ENCODE data around the gene GOLGA6L2.
"Not testable (repeated sequence)": the region's sequence is repeated elsewhere in the genome, so short reads cannot be mapped to it uniquely, and the experiment has no call there.

GOLGA6L2 gene

GRCh38 chr15:23436421-23436820, 10.6 kb downstream of the GOLGA6L2 start:
- no peak for DNase-seq (ENCODE audit: low spot score)
- CTCF ChIA-PET: no interaction called here
- no peak for TF ChIP-seq CTCF (conservative IDR thresholded peaks at IDR 0.05; ENCODE audit: low read depth)

GRCh38 chr15:23434699-23435098, 12.3 kb downstream of the GOLGA6L2 start:
- POLR2A ChIA-PET (ENCODE audit: low non-redundant PET); CTCF ChIA-PET: not testable (repeated sequence)

More at GRCh38 chr15:23436421-23436820, 10.6 kb downstream of the GOLGA6L2 start:
- POLR2A ChIA-PET (ENCODE audit: low non-redundant PET): no interaction called here
- H3K27ac ChIP-seq: no peak overlapping the region

GRCh38 chr15:23425327-23425726, 21.7 kb downstream of the GOLGA6L2 start:
- DNase-seq (ENCODE audit: low spot score); POLR2A ChIA-PET (ENCODE audit: low non-redundant PET); H3K27ac ChIP-seq; CTCF ChIA-PET: not testable (repeated sequence)

More at GRCh38 chr15:23434699-23435098, 12.3 kb downstream of the GOLGA6L2 start:
- H3K27ac ChIP-seq; DNase-seq (ENCODE audit: low spot score): not testable (repeated sequence)

- TF ChIP-seq CTCF (conservative IDR thresholded peaks at IDR 0.05; ENCODE audit: low read depth): no peak
- no peak overlapping the region for H3K27ac ChIP-seq
- ChIA-PET CTCF (no interaction called here), POLR2A (ENCODE audit: low non-redundant PET) (no interaction called here)
- DNase-seq (ENCODE audit: low spot score): no peak
These were observed 22.7 kb downstream of the GOLGA6L2 start for GRCh38 chr15:23424111-23424904.

GRCh38 chr15:23422946-23423708, 23.9 kb downstream of the GOLGA6L2 start:
- no peak for DNase-seq (ENCODE audit: low spot score)

GRCh38 chr15:23422099-23422945, 24.7 kb downstream of the GOLGA6L2 start:
- DNase-seq (ENCODE audit: low spot score): no peak
- TF ChIP-seq CTCF (conservative IDR thresholded peaks at IDR 0.05; ENCODE audit: low read depth): no peak
- POLR2A ChIA-PET (ENCODE audit: low non-redundant PET): interaction anchor here (0.6 kb wide), 1 partner anchor 19 kb away, joined by 4 read pairs; no protein-coding TSS in a partner anchor
- peak overlapping the region; percentile 40 for H3K27ac ChIP-seq
- CTCF ChIA-PET: no interaction called here

More at GRCh38 chr15:23422946-23423708, 23.9 kb downstream of the GOLGA6L2 start:
- no peak for TF ChIP-seq CTCF (conservative IDR thresholded peaks at IDR 0.05; ENCODE audit: low read depth)
- peak overlapping the region; percentile 40 for H3K27ac ChIP-seq
- POLR2A ChIA-PET (ENCODE audit: low non-redundant PET): no interaction called here
- CTCF ChIA-PET: no interaction called here

- no peak for TF ChIP-seq CTCF (conservative IDR thresholded peaks at IDR 0.05; ENCODE audit: low read depth)
- no peak for DNase-seq (ENCODE audit: low spot score)
- H3K27ac ChIP-seq: no peak overlapping the region
- ChIA-PET CTCF (no interaction called here), POLR2A (ENCODE audit: low non-redundant PET) (no interaction called here)
These were observed 26.1 kb downstream of the GOLGA6L2 start for GRCh38 chr15:23420806-23421575.
